GM12891 (cell line): ENCODE results near the gene PSPH.
"Not testable (repeated sequence)": the region's sequence is repeated elsewhere in the genome, so short reads cannot be mapped to it uniquely, and the experiment has no call there.

ENCODE experiments used
- POLR2A ChIP-seq: IDR thresholded peaks from 2 replicates; pipeline ENCODE4 v1.6.1; 2011; ENCODE audit warnings: low read depth, low read length, control low read depth
- SPI1 ChIP-seq: IDR thresholded peaks from 2 replicates; pipeline ENCODE4 v1.6.1; 2011; ENCODE audit warnings: low read depth, low read length, control low read depth

DNA sequence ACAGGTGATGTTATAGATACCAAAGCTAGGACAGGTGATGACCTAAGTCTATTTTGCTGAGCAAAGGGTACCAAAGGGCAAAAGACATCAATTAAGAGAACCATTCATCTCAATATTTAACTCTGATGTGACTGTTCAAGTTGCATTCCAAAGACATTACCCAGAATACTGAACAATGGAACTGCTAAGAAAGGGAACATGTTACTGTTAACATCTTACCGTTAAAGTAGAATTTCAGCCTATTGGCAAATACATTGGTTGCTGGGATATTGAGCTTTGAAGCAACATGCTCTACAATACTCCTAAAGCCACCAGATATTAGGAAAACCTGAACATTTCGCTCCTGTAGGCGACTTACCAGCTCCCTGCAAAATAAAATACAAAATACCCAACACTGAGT is 34.2 kb downstream of the PSPH start:
- not testable (repeated sequence) for TF ChIP-seq POLR2A, SPI1
